HepG2 (cell line): ENCODE data around the gene SPINDOC. TPM values are rescaled to one million over a fixed set of nuclear protein-coding genes. Genes with fewer than 3 reads are reported as not detected.

ENCODE experiments used
- HIVEP1 ChIP-seq: sonication (generic); formaldehyde crosslinking; IDR thresholded peaks from 2 replicates; pipeline ENCODE4 v1.4.0; 2020; ENCODE audit warnings: mild to moderate bottlenecking, missing genetic modification reagents
- HNF4A ChIP-seq: sonication (generic); formaldehyde crosslinking; IDR thresholded peaks from 2 replicates; pipeline ENCODE4 v1.4.0; 2020; ENCODE audit warnings: missing genetic modification reagents
- HNRNPLL ChIP-seq: fragments of 200-400 bp; formaldehyde crosslinking; IDR thresholded peaks from 2 replicates; pipeline ENCODE4 v1.6.1; 2017; ENCODE audit warnings: mild to moderate bottlenecking, low read depth, low read length; ENCODE audit not compliant: poor library complexity, severe bottlenecking
- HOXA7 ChIP-seq: sonication (generic); formaldehyde crosslinking; IDR thresholded peaks from 2 replicates; pipeline ENCODE4 v1.8.1; 2022; ENCODE audit warnings: mild to moderate bottlenecking, missing genetic modification reagents, moderate library complexity
- JUN ChIP-seq: sonication (generic); formaldehyde crosslinking; IDR thresholded peaks from 2 replicates; pipeline ENCODE4 v1.4.0; 2020; ENCODE audit warnings: mild to moderate bottlenecking, missing genetic modification reagents
- NR1H2 ChIP-seq: sonication (generic); formaldehyde crosslinking; IDR thresholded peaks from 2 replicates; pipeline ENCODE4 v1.8.1; 2022; ENCODE audit warnings: low read depth, missing genetic modification reagents, borderline replicate concordance
- PAF1 ChIP-seq: IDR thresholded peaks from 2 replicates; pipeline ENCODE4 v1.6.1; 2016; ENCODE audit warnings: missing genetic modification reagents, missing compliant biosample characterization
- REXO4 ChIP-seq: sonication (generic); formaldehyde crosslinking; IDR thresholded peaks from 2 replicates; pipeline ENCODE4 v1.8.0; 2022; ENCODE audit warnings: missing genetic modification reagents, mild to moderate bottlenecking, borderline replicate concordance
- SRSF9 ChIP-seq: fragments of 200-400 bp; formaldehyde crosslinking; IDR thresholded peaks from 2 replicates; pipeline ENCODE4 v1.6.1; 2018; ENCODE audit warnings: borderline replicate concordance, mild to moderate bottlenecking, low read depth, low read length; ENCODE audit not compliant: insufficient read depth, poor library complexity, severe bottlenecking
- THAP11 ChIP-seq: IDR thresholded peaks from 2 replicates; pipeline ENCODE4 v1.6.1; 2016; ENCODE audit warnings: missing biosample characterization, missing genetic modification reagents
- TRIM24 ChIP-seq: sonication (generic); formaldehyde crosslinking; IDR thresholded peaks from 2 replicates; pipeline ENCODE4 v1.8.0; 2022; ENCODE audit warnings: mild to moderate bottlenecking, missing genetic modification reagents
- ZEB1 ChIP-seq: IDR thresholded peaks from 2 replicates; pipeline ENCODE4 v1.6.1; 2012; ENCODE audit warnings: mild to moderate bottlenecking, low read depth, inconsistent platforms; ENCODE audit not compliant: insufficient replicate concordance
- ZFP62 ChIP-seq: sonication (generic); formaldehyde crosslinking; IDR thresholded peaks from 2 replicates; pipeline ENCODE4 v1.4.0; 2020; ENCODE audit warnings: missing genetic modification reagents
- ZFX ChIP-seq: sonication (generic); formaldehyde crosslinking; IDR thresholded peaks from 2 replicates; pipeline ENCODE4 v1.4.0; 2020; ENCODE audit warnings: mild to moderate bottlenecking, low read depth, missing genetic modification reagents, moderate library complexity
- ZMAT5 ChIP-seq: sonication (generic); formaldehyde crosslinking; IDR thresholded peaks from 2 replicates; pipeline ENCODE4 v1.5.0; 2020; ENCODE audit warnings: mild to moderate bottlenecking, low read depth, missing genetic modification reagents, borderline replicate concordance
- ZMYM2 ChIP-seq: sonication (generic); formaldehyde crosslinking; IDR thresholded peaks from 2 replicates; pipeline ENCODE4 v1.8.0; 2022; ENCODE audit warnings: mild to moderate bottlenecking, missing genetic modification reagents
- ZNF10 ChIP-seq: sonication (generic); formaldehyde crosslinking; IDR thresholded peaks from 2 replicates; pipeline ENCODE4 v1.4.0; 2020; ENCODE audit warnings: mild to moderate bottlenecking, low read depth, missing genetic modification reagents, borderline replicate concordance
- ZNF142 ChIP-seq: sonication (generic); formaldehyde crosslinking; IDR thresholded peaks from 2 replicates; pipeline ENCODE4 v1.4.0; 2020; ENCODE audit warnings: missing genetic modification reagents
- ZNF33A ChIP-seq: sonication (generic); formaldehyde crosslinking; IDR thresholded peaks from 2 replicates; pipeline ENCODE4 v1.5.1; 2020; ENCODE audit warnings: missing genetic modification reagents, mild to moderate bottlenecking, moderate library complexity, borderline replicate concordance
- ZNF513 ChIP-seq: sonication (generic); formaldehyde crosslinking; conservative IDR thresholded peaks from 2 replicates; pipeline ENCODE4 v1.5.0; 2020; ENCODE audit warnings: missing genetic modification reagents
- ZNF589 ChIP-seq: sonication (generic); formaldehyde crosslinking; conservative IDR thresholded peaks from 2 replicates; pipeline ENCODE4 v1.8.0; 2022; ENCODE audit warnings: mild to moderate bottlenecking, moderate library complexity, missing genetic modification reagents
- ZNF777 ChIP-seq: sonication (generic); formaldehyde crosslinking; IDR thresholded peaks from 2 replicates; pipeline ENCODE4 v1.4.0; 2020; ENCODE audit warnings: missing genetic modification reagents
- ZSCAN29 ChIP-seq: sonication (generic); formaldehyde crosslinking; conservative IDR thresholded peaks from 2 replicates; pipeline ENCODE4 v1.4.0; 2020; ENCODE audit warnings: mild to moderate bottlenecking, missing genetic modification reagents
- polyA plus RNA-seq, 8 experiments: library from polyadenylated mRNA; depleted of rRNA in 3 of 8; stranded (reverse) in 7 of 8; unstranded in 1 of 8; fragments of >200 nt; fragmentation: Illumina TruSeq in 4 of 8; extraction: Trizol in 4 of 8; gene quantifications; 2 replicates each; pipeline versions ENCODE4 v1.2.1 to v1.2.3, GENCODE V29; 2011 to 2016; ENCODE audit warnings: low read depth in 4 of 8, missing spikeins in 1 of 8, mixed read lengths in 1 of 8; ENCODE audit not compliant: insufficient read depth in 1 of 8
- total RNA-seq, 5 experiments: library from RNA; depleted of rRNA; stranded (reverse); fragments of >200 nt; fragmentation: Illumina TruSeq; extraction: Trizol; gene quantifications; 2 replicates each; pipeline ENCODE4 v1.2.3, GENCODE V29; 2016; ENCODE audit warnings: low read depth in 1 of 5

The SPINDOC gene
- total and polyA plus RNA-seq, 2 of the 13 experiments (the other 11 are each of a cell fraction or from before 2014, with no cell fraction given): 21.4 to 29.9 TPM

- TF ChIP-seq ZNF513 (CRISPR knock-in tag) (no peak), ZNF589 (CRISPR knock-in tag) (no peak), REXO4 (CRISPR knock-in tag) (no peak), ZMYM2 (CRISPR knock-in tag) (no peak), ZNF142 (CRISPR knock-in tag) (0 out of 2 replicates have a peak, but pooled peaks have one; percentile 55), SRSF9 (no peak), HIVEP1 (CRISPR knock-in tag) (no peak), PAF1 (CRISPR knock-in tag) (no peak), HOXA7 (CRISPR knock-in tag) (no peak), HNF4A (CRISPR knock-in tag) (peak; percentile 78), HNRNPLL (no peak), THAP11 (CRISPR knock-in tag) (peak; percentile 66), ZSCAN29 (CRISPR knock-in tag) (no peak), JUN (no peak), ZFX (CRISPR knock-in tag) (peak; percentile 56; the same call in 1 of the 2 replicates), ZNF777 (peak; percentile 24; the same call in 1 of the 2 replicates), ZNF33A (CRISPR knock-in tag) (no peak), ZFP62 (no peak), NR1H2 (CRISPR knock-in tag) (no peak), TRIM24 (no peak), ZNF10 (CRISPR knock-in tag) (no peak), ZMAT5 (CRISPR knock-in tag) (no peak), ZEB1 (no peak)
These were observed 58.9 kb downstream of the SPINDOC start (continued) for GRCh38 chr11:63871962-63872799.
